ENCODE measurements around the gene PRPSAP2. TPM values are rescaled to one million over a fixed set of nuclear protein-coding genes. Genes with fewer than 3 reads are reported as not detected.
"Not testable (repeated sequence)": the region's sequence is repeated elsewhere in the genome, so short reads cannot be mapped to it uniquely, and the experiment has no call there.

The PRPSAP2 gene
- total RNA-seq, 4 donors from 2014 or later: 18.2 to 65.9 (median 39.2) TPM

GRCh38 chr17:18955009-18955408 lies 97.1 kb downstream of the PRPSAP2 start:
- no peak overlapping the region for H3K4me3 ChIP-seq

GRCh38 chr17:18956021-18956420 lies 98.1 kb downstream of the PRPSAP2 start:
- H3K27ac ChIP-seq; DNase-seq; H3K4me1 ChIP-seq; intact Hi-C loops (cut with DNase I; ENCODE audit: low total_unique reads); H3K4me3 ChIP-seq; H3K27me3 ChIP-seq; H3K9me3 ChIP-seq; H3K36me3 ChIP-seq: not testable (repeated sequence)

More at GRCh38 chr17:18955009-18955408, 97.1 kb downstream of the PRPSAP2 start:
- intact Hi-C loops (cut with DNase I; ENCODE audit: low total_unique reads): no loop called here
- Histone ChIP-seq H3K9me3 (no peaks in the 10 kb centered on the region), H3K4me1 (no peaks in the 10 kb centered on the region), H3K36me3 (no peaks in the 10 kb centered on the region), H3K27me3 (no peaks in the 10 kb centered on the region), H3K27ac (no peak overlapping the region)
- no peak for DNase-seq
- no peak for TF ChIP-seq CTCF (IDR thresholded peaks at IDR 0.05)
- no peak for TF ChIP-seq POLR2A (IDR thresholded peaks at IDR 0.05)

GRCh38 chr17:18956581-18956980 lies 98.7 kb downstream of the PRPSAP2 start:
- H3K27ac ChIP-seq: no peak overlapping the region
- no peaks in the 10 kb centered on the region for H3K9me3 ChIP-seq
- DNase-seq: no peak
- no peak overlapping the region for H3K4me3 ChIP-seq
- TF ChIP-seq POLR2A (IDR thresholded peaks at IDR 0.05) (no peak), CTCF (IDR thresholded peaks at IDR 0.05) (no peak)
- intact Hi-C loops (cut with DNase I; ENCODE audit: low total_unique reads): no loop called here
- H3K27me3 ChIP-seq: no peaks in the 10 kb centered on the region
- H3K4me1 ChIP-seq: peaks cover 0 to 2% of the 10 kb centered on the region in 2 donors
- H3K36me3 ChIP-seq: no peaks in the 10 kb centered on the region

GRCh38 chr17:18957831-18958230 lies 99.9 kb downstream of the PRPSAP2 start:
- no peak overlapping the region for H3K27ac ChIP-seq
- peaks cover 0 to 4% of the 10 kb centered on the region in 2 donors for H3K4me1 ChIP-seq
- TF ChIP-seq POLR2A (IDR thresholded peaks at IDR 0.05) (no peak), CTCF (IDR thresholded peaks at IDR 0.05) (no peak)
- intact Hi-C loops (cut with DNase I; ENCODE audit: low total_unique reads): no loop called here
- H3K4me3 ChIP-seq: no peak overlapping the region
- H3K27me3 ChIP-seq: no peaks in the 10 kb centered on the region
- H3K36me3 ChIP-seq: no peaks in the 10 kb centered on the region
- no peaks in the 10 kb centered on the region for H3K9me3 ChIP-seq
- no peak for DNase-seq

GRCh38 chr17:18958611-18959010 lies 100.7 kb downstream of the PRPSAP2 start:
- Histone ChIP-seq H3K4me3 (no peak overlapping the region), H3K36me3 (no peaks in the 10 kb centered on the region), H3K27me3 (no peaks in the 10 kb centered on the region), H3K4me1 (peaks cover 0 to 4% of the 10 kb centered on the region in 2 donors), H3K27ac (no peak overlapping the region), H3K9me3 (no peaks in the 10 kb centered on the region)
- TF ChIP-seq CTCF (IDR thresholded peaks at IDR 0.05): no peak
- TF ChIP-seq POLR2A (IDR thresholded peaks at IDR 0.05): no peak
- DNase-seq: no peak
- intact Hi-C loops (cut with DNase I; ENCODE audit: low total_unique reads): no loop called here
